ENCODE measurements around the gene ITPRIPL1. TPM values are rescaled to one million over a fixed set of nuclear protein-coding genes. Genes with fewer than 3 reads are reported as not detected.
A peak's percentile ranks its signal among the peaks of the same experiment; 100 is the strongest.

ITPRIPL1 gene
- total and polyA plus RNA-seq, 2 of the 4 experiments (the other 2 are of a cell fraction) = 0.84 to 1.1 TPM

DNA sequence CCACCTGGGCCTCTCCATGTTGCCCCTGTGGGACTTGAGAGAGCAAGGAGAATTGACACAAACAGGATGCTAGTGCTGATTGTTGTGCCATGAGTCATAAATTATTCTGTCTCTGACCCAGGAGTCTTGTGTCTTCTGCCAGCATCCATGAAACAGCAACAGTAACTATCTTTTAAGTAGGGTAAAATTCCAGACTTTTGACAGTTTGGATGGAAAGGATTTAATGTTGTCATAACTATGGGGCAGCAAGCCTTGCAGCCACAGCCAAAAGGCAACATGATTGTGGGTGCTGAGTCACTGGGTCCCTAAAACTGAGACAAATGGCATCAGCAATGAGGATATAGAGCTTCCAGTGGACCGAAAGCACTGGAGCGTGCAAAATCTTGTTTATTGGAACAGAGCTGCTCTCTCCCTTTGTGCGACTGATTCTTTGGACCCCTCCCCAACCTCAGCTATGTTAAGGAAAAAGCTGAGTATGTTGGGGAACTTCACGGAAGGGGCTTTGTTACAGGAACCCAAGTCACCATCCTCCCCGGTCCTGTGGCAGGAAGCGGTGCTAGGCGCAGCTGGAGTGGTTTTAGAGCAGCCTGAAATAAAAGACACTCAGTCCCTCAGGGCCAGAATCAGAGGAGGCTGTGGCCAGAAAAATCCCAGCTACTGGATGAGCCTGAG is 9.6 kb upstream of the ITPRIPL1 start:
- peaks cover 12% of the 10 kb centered on the region for H3K4me1 ChIP-seq (ENCODE audit: control insufficient read depth, insufficient read depth, low read length)
- no TSS peak for BruUV-seq (replicated peaks)
- peak overlapping the region; percentile 17 for H3K27ac ChIP-seq (ENCODE audit: insufficient read depth, low read length)
- H3K9ac ChIP-seq (ENCODE audit: low read depth, low read length) = no peak overlapping the region
- H3K4ac ChIP-seq (ENCODE audit: low read depth, low read length) = peak overlapping the region; percentile 80
- peak overlapping the region; percentile 38 for H2BK5ac ChIP-seq (ENCODE audit: low read depth, low read length, poor library complexity, severe bottlenecking)
- peak overlapping the region; percentile 88 for H4K91ac ChIP-seq (ENCODE audit: insufficient read depth, low read depth, low read length)
- no peaks in the 10 kb centered on the region for H4K20me1 ChIP-seq (ENCODE audit: insufficient read depth, low read length)
- peak overlapping the region; percentile 10; the same call in 1 of the 2 replicates for H4K5ac ChIP-seq (ENCODE audit: low read depth, low read length)
- H3K9me3 ChIP-seq (ENCODE audit: control insufficient read depth, insufficient read depth, low read length) = no peaks in the 10 kb centered on the region
- dilution Hi-C loops (cut with HindIII; ENCODE audit: low sequenced_read_pairs, unreplicated experiment) = no loop called here
- peak overlapping the region; percentile 58 to 66; a peak in 3 of 4 replicates for H4K8ac ChIP-seq (ENCODE audit: low read depth in 2 of 2, low read length in 2 of 2)
- peak overlapping the region; percentile 43 for H2AK5ac ChIP-seq (ENCODE audit: low read depth, low read length)
- no peak for TF ChIP-seq FOS (IDR thresholded peaks at IDR 0.05; ENCODE audit: low read depth, low read length)
- DNase-seq = peak; percentile 71
- H3K36me3 ChIP-seq (ENCODE audit: control insufficient read depth, insufficient read depth, low read length) = no peaks in the 10 kb centered on the region
- peak overlapping the region; percentile 67 for H3K14ac ChIP-seq (replicated peaks; ENCODE audit: low read depth, low read length)
- intact Hi-C loops (cut with micrococcal nuclease) = no loop called here
- ATAC-seq (ENCODE audit: low read depth) = peak; percentile 78
- peak overlapping the region; percentile 39; the same call in 1 of the 3 replicates for H2BK15ac ChIP-seq (ENCODE audit: low read depth, low read length)
- H3K4me2 ChIP-seq (ENCODE audit: low read depth, low read length) = peak overlapping the region; percentile 47; the same call in 1 of the 2 replicates
- peak overlapping the region; percentile 72 for H2BK20ac ChIP-seq (ENCODE audit: low read depth, low read length)
- no peak overlapping the region for H3K4me3 ChIP-seq (ENCODE audit: insufficient read depth, low read depth, low read length)
- POLR2A ChIA-PET (ENCODE audit: unreplicated experiment) = no interaction called here
- H3K27me3 ChIP-seq (ENCODE audit: control insufficient read depth, insufficient read depth, low read length) = no peaks in the 10 kb centered on the region
- in situ Hi-C loops (cut with MboI; ENCODE audit: low sequenced_read_pairs) = no loop called here
- peak overlapping the region; percentile 86 for H2BK120ac ChIP-seq (ENCODE audit: low read depth, low read length)
- peak overlapping the region; percentile 13; the same call in 1 of the 2 replicates for H3K18ac ChIP-seq (ENCODE audit: low read depth, low read length)
- peak overlapping the region; percentile 52; the same call in 1 of the 2 replicates for H3K23ac ChIP-seq (ENCODE audit: low read depth, low read length)
- no peaks in the 10 kb centered on the region for H3K79me1 ChIP-seq (ENCODE audit: low read depth in 1 of 2, low read length in 2 of 2)
- peak overlapping the region; percentile 77 for H2AFZ ChIP-seq (replicated peaks; ENCODE audit: low read length, poor library complexity)
- peak overlapping the region; percentile 82 for H2AK9ac ChIP-seq (replicated peaks; ENCODE audit: low read depth, low read length, poor library complexity)
- peaks cover 17% of the 10 kb centered on the region for H3K9me1 ChIP-seq (ENCODE audit: insufficient read depth, low read length)
- no peak overlapping the region; the same call in 1 of the 2 replicates for H3K56ac ChIP-seq (ENCODE audit: extremely low read depth, insufficient read depth, low read length)
- CTCF ChIA-PET = interaction anchor here (0.6 kb wide), 1 partner anchor 502 kb away, joined by 4 read pairs; no protein-coding TSS in a partner anchor
- 70% methylated on average over 2 of the region's 7 CpGs; no CpG with 5 or more reads in 1 of the 2 experiments for WGBS, 2 experiments (ENCODE audit: extremely low coverage in 2 of 2, insufficient read length in 1 of 2)
